ENCODE data around the gene ASB18. TPM values are rescaled to one million over a fixed set of nuclear protein-coding genes. Genes with fewer than 3 reads are reported as not detected.

Gene ASB18
- total RNA-seq, 4 donors from 2014 or later, result not detected

GRCh38 chr2:236250286-236250685, 13.9 kb downstream of the ASB18 start:
- H3K27me3 ChIP-seq, result no peaks in the 10 kb centered on the region
- H3K4me1 ChIP-seq, result no peaks in the 10 kb centered on the region
- no peak overlapping the region for H3K4me3 ChIP-seq
- no peak for DNase-seq
- H3K9me3 ChIP-seq, result no peaks in the 10 kb centered on the region
- no peak overlapping the region for H3K27ac ChIP-seq
- TF ChIP-seq CTCF (IDR thresholded peaks at IDR 0.05) (no peak), POLR2A (IDR thresholded peaks at IDR 0.05) (no peak)
- no peaks in the 10 kb centered on the region for H3K36me3 ChIP-seq

- no peaks in the 10 kb centered on the region for H3K27me3 ChIP-seq
- TF ChIP-seq CTCF (IDR thresholded peaks at IDR 0.05), result no peak
- TF ChIP-seq POLR2A (IDR thresholded peaks at IDR 0.05), result no peak
- no peak for DNase-seq
- H3K4me1 ChIP-seq, result no peaks in the 10 kb centered on the region
- H3K9me3 ChIP-seq, result no peaks in the 10 kb centered on the region
- H3K27ac ChIP-seq, result no peak overlapping the region
- H3K36me3 ChIP-seq, result no peaks in the 10 kb centered on the region
- H3K4me3 ChIP-seq, result no peak overlapping the region
Observed at GRCh38 chr2:236249066-236249465, 15.1 kb downstream of the ASB18 start.

GRCh38 chr2:236246711-236247246, 17.4 kb downstream of the ASB18 start:
- TF ChIP-seq CTCF (IDR thresholded peaks at IDR 0.05), result no peak
- no peak for TF ChIP-seq POLR2A (IDR thresholded peaks at IDR 0.05)
- Histone ChIP-seq H3K9me3 (no peaks in the 10 kb centered on the region), H3K4me1 (no peaks in the 10 kb centered on the region), H3K27ac (no peak overlapping the region), H3K27me3 (no peaks in the 10 kb centered on the region), H3K36me3 (no peaks in the 10 kb centered on the region), H3K4me3 (no peak overlapping the region)
- DNase-seq, result no peak

- H3K4me3 ChIP-seq, result no peak overlapping the region
- H3K27me3 ChIP-seq, result no peaks in the 10 kb centered on the region
- no peak for DNase-seq
- no peak for TF ChIP-seq POLR2A (IDR thresholded peaks at IDR 0.05)
- TF ChIP-seq CTCF (IDR thresholded peaks at IDR 0.05), result no peak
- no peaks in the 10 kb centered on the region for H3K4me1 ChIP-seq
- no peaks in the 10 kb centered on the region for H3K36me3 ChIP-seq
- H3K9me3 ChIP-seq, result no peaks in the 10 kb centered on the region
- no peak overlapping the region for H3K27ac ChIP-seq
Observed at GRCh38 chr2:236244256-236244655, 19.9 kb downstream of the ASB18 start.

- Histone ChIP-seq H3K4me3 (no peak overlapping the region), H3K27me3 (no peaks in the 10 kb centered on the region), H3K27ac (no peak overlapping the region), H3K36me3 (no peaks in the 10 kb centered on the region), H3K9me3 (no peaks in the 10 kb centered on the region), H3K4me1 (no peaks in the 10 kb centered on the region)
- DNase-seq, result no peak
- TF ChIP-seq CTCF (IDR thresholded peaks at IDR 0.05), result no peak
- no peak for TF ChIP-seq POLR2A (IDR thresholded peaks at IDR 0.05)
Observed at GRCh38 chr2:236242057-236242495, 22.1 kb downstream of the ASB18 start.

Measured in Peyer's patch (tissue), 4 donors.